Measurements from ENCODE around the gene LRRC4C.
"Not testable (repeated sequence)": the region's sequence is repeated elsewhere in the genome, so short reads cannot be mapped to it uniquely, and the experiment has no call there.

LRRC4C gene

GRCh38 chr11:40867991-40868632 lies 591.3 kb downstream of the LRRC4C start:
- no peak for DNase-seq (ENCODE audit: low read depth in 2 of 2)

GRCh38 chr11:40857754-40858153 lies 601.7 kb downstream of the LRRC4C start:
- not testable (repeated sequence) for DNase-seq (ENCODE audit: low read depth in 2 of 2)

GRCh38 chr11:40842750-40843339 lies 616.6 kb downstream of the LRRC4C start:
- no peak for DNase-seq (ENCODE audit: low read depth in 2 of 2)

GRCh38 chr11:40841231-40841630 lies 618.2 kb downstream of the LRRC4C start:
- no peak for DNase-seq (ENCODE audit: low read depth in 2 of 2)

GRCh38 chr11:40838181-40838683 lies 621.2 kb downstream of the LRRC4C start:
- no peak for DNase-seq (ENCODE audit: low read depth in 2 of 2)

- no peak for DNase-seq (ENCODE audit: low read depth in 2 of 2)
Measured at GRCh38 chr11:40827116-40827515, 632.3 kb downstream of the LRRC4C start.

GRCh38 chr11:40826601-40827000 lies 632.9 kb downstream of the LRRC4C start:
- DNase-seq (ENCODE audit: low read depth in 2 of 2) = no peak

- no peak for DNase-seq (ENCODE audit: low read depth in 2 of 2)
Measured at GRCh38 chr11:40825201-40825834, 634.1 kb downstream of the LRRC4C start.

GRCh38 chr11:40819230-40819629 lies 640.2 kb downstream of the LRRC4C start:
- DNase-seq (ENCODE audit: low read depth in 2 of 2) = no peak

- DNase-seq (ENCODE audit: low read depth in 2 of 2) = no peak
Measured at GRCh38 chr11:40816976-40817375, 642.5 kb downstream of the LRRC4C start.

- DNase-seq (ENCODE audit: low read depth in 2 of 2) = no peak
Measured at GRCh38 chr11:40797981-40798380, 661.5 kb downstream of the LRRC4C start.

GRCh38 chr11:40787224-40787623 lies 672.2 kb downstream of the LRRC4C start:
- no peak for DNase-seq (ENCODE audit: low read depth in 2 of 2)

- no peak for DNase-seq (ENCODE audit: low read depth in 2 of 2)
Measured at GRCh38 chr11:40763046-40763445, 696.4 kb downstream of the LRRC4C start.

- DNase-seq (ENCODE audit: low read depth in 2 of 2) = no peak
Measured at GRCh38 chr11:40759341-40759740, 700.1 kb downstream of the LRRC4C start.

GRCh38 chr11:40754297-40754696 lies 705.2 kb downstream of the LRRC4C start:
- no peak for DNase-seq (ENCODE audit: low read depth in 2 of 2)

- DNase-seq (ENCODE audit: low read depth in 2 of 2) = no peak
Measured at GRCh38 chr11:40746282-40746681, 713.2 kb downstream of the LRRC4C start.

- DNase-seq (ENCODE audit: low read depth in 2 of 2) = no peak
Measured at GRCh38 chr11:40732132-40732531, 727.3 kb downstream of the LRRC4C start.

- DNase-seq (ENCODE audit: low read depth in 2 of 2) = no peak
Measured at GRCh38 chr11:40722179-40722795, 737.2 kb downstream of the LRRC4C start.

- no peak for DNase-seq (ENCODE audit: low read depth in 2 of 2)
Measured at GRCh38 chr11:40716344-40717130, 742.9 kb downstream of the LRRC4C start.

- no peak for DNase-seq (ENCODE audit: low read depth in 2 of 2)
Measured at GRCh38 chr11:40713083-40713482, 746.4 kb downstream of the LRRC4C start.

GRCh38 chr11:40701027-40701426 lies 758.4 kb downstream of the LRRC4C start:
- no peak for DNase-seq (ENCODE audit: low read depth in 2 of 2)

- no peak for DNase-seq (ENCODE audit: low read depth in 2 of 2)
Measured at GRCh38 chr11:40689823-40690222, 769.6 kb downstream of the LRRC4C start.

Data from stimulated activated CD8-positive, alpha-beta memory T cell treated with anti-CD3 and anti-CD28 coated beads, Interleukin-15, amount 100 ng/mL, for 4 hours (primary cell).